Neural progenitor cell (in vitro differentiated cells): ENCODE results near the gene DNAH10. TPM values are rescaled to one million over a fixed set of nuclear protein-coding genes. Genes with fewer than 3 reads are reported as not detected.

Experiments used
- DNase-seq: peaks from one replicate; pipeline ENCODE4 v3.0.0-alpha.2; 2016; ENCODE audit warnings: low spot score
- H2AFZ ChIP-seq: fragments of 200-600 bp; sonication (generic); replicated peaks from 2 replicates; pipeline ENCODE4 v1.6.1; 2016; ENCODE audit warnings: antibody characterized with exemption
- H3F3A ChIP-seq: fragments of 200-600 bp; sonication (generic); 2 replicates; pipeline ENCODE4 v1.6.1; 2016; ENCODE audit warnings: antibody characterized with exemption, low read depth
- H3K27ac ChIP-seq: fragments of 200-600 bp; sonication (generic); 2 replicates; pipeline ENCODE4 v1.5.1; 2016; ENCODE audit warnings: mild to moderate bottlenecking
- H3K27me3 ChIP-seq: fragments of 200-600 bp; sonication (generic); 2 replicates; pipeline ENCODE4 v1.6.1; 2016; ENCODE audit warnings: mild to moderate bottlenecking, moderate library complexity
- H3K36me3 ChIP-seq: fragments of 200-600 bp; sonication (generic); 2 replicates; pipeline ENCODE4 v1.5.1; 2016
- H3K4me1 ChIP-seq: fragments of 200-600 bp; sonication (generic); 2 replicates; pipeline ENCODE4 v1.6.1; 2016; ENCODE audit warnings: mixed run types
- H3K4me2 ChIP-seq: fragments of 200-600 bp; sonication (generic); 2 replicates; pipeline ENCODE4 v1.6.1; 2016
- H3K4me3 ChIP-seq: fragments of 200-600 bp; sonication (generic); 2 replicates; pipeline ENCODE4 v1.5.1; 2016
- H3K79me2 ChIP-seq: fragments of 200-600 bp; sonication (generic); 2 replicates; pipeline ENCODE4 v1.6.1; 2016; ENCODE audit warnings: low read depth
- H3K9ac ChIP-seq: fragments of 200-600 bp; sonication (generic); 2 replicates; pipeline ENCODE4 v1.6.1; 2016
- H3K9me3 ChIP-seq: fragments of 200-600 bp; sonication (generic); 2 replicates; pipeline ENCODE4 v1.5.1; 2016; ENCODE audit warnings: low read depth
- H4K20me1 ChIP-seq: fragments of 200-600 bp; sonication (generic); 2 replicates; pipeline ENCODE4 v1.6.1; 2016; ENCODE audit warnings: low read depth
- H3K27ac Mint-ChIP-seq: 3 replicates; pipeline ENCODE4 v1.8.0; 2021; ENCODE audit warnings: mixed read lengths
- H3K27me3 Mint-ChIP-seq: 2 replicates; pipeline ENCODE4 v1.8.0; 2022; ENCODE audit warnings: low read depth, mild to moderate bottlenecking, inconsistent platforms, moderate library complexity, mixed read lengths; ENCODE audit not compliant: insufficient read depth
- H3K36me3 Mint-ChIP-seq: 3 replicates; pipeline ENCODE4 v1.8.0; 2021; ENCODE audit warnings: mixed read lengths
- H3K4me1 Mint-ChIP-seq: 3 replicates; pipeline ENCODE4 v1.8.0; 2021; ENCODE audit warnings: mixed read lengths
- H3K4me3 Mint-ChIP-seq: 3 replicates; pipeline ENCODE4 v1.8.0; 2021; ENCODE audit warnings: mild to moderate bottlenecking, moderate library complexity, mixed read lengths
- H3K9me3 Mint-ChIP-seq: 3 replicates; pipeline ENCODE4 v1.8.0; 2020; ENCODE audit warnings: mixed read lengths
- EZH2 ChIP-seq: fragments of 200-600 bp; sonication (generic); IDR thresholded peaks from 2 replicates; pipeline ENCODE4 v1.6.1; 2017; ENCODE audit warnings: antibody characterized with exemption, mild to moderate bottlenecking, moderate library complexity
- EZH2phosphoT487 ChIP-seq: fragments of 200-600 bp; sonication (generic); IDR thresholded peaks from 2 replicates; pipeline ENCODE4 v1.6.1; 2017; ENCODE audit warnings: antibody characterized with exemption
- total RNA-seq: library from RNA; depleted of rRNA; stranded (reverse); fragments of >200 nt; gene quantifications from 2 replicates; pipeline ENCODE4 v1.2.3, GENCODE V29; 2015; ENCODE audit warnings: low replicate concordance
- TF ChIP-seq, protein P1 (sequence below): fragments of 200-600 bp; sonication (generic); IDR thresholded peaks from 2 replicates; pipeline ENCODE4 v1.5.1; 2017; ENCODE audit warnings: antibody characterized with exemption, mild to moderate bottlenecking

DNAH10 gene
- total RNA-seq, 1 donor from 2014 or later = 0.26 TPM

DNA sequence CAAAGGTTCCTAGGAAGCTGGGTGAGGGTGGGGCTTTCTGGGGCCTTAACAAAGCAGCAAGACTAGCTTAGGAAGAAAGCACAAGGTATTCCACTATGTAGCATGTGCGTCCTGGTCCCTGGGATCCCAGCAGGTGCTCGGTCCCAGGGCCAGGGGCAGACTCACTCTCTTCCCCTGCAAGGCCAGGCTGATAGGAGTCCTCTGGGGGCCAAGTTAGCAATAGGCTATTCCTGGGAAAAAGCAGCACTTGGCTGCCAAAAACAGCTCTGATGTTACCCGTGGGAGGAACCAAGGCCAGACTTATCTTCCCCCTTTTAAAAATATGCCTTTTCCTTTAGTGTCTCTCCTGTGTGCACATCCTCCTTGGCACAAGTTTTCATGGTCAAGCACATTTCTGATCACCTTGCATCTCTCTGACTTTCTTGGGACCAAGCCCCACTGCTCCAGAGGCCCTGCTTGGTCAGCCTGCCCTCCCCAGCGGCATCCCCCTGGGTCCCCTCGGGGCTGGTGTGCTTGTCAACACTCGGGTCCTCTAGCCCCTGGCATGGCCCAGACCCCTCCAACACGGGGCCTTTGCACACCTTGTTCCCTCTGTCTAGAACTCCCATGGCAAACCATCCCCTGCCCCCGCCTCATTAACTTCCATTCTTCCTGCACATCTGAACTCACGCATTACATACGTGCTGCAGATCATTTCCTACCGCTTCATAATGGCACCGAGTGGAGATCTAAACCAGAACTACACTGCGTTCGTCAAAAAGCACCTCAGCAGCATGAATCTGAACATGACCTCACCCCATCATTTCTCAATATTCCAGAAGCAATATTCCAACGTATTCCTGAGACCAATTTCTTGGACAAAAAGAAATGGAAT is 188.6 kb downstream of the DNAH10 start:
- Mint-ChIP-seq H3K9me3 (peaks cover 4% of the 10 kb centered on the region), H3K4me1 (peaks cover 49% of the 10 kb centered on the region), H3K27me3 (peaks cover 2% of the 10 kb centered on the region), H3K4me3 (no peak overlapping the region), H3K36me3 (peaks cover 8% of the 10 kb centered on the region), H3K27ac (no peak overlapping the region)
- Histone ChIP-seq H3K9ac (no peak overlapping the region), H3K79me2 (no peaks in the 10 kb centered on the region), H4K20me1 (no peaks in the 10 kb centered on the region), H3F3A (no peaks in the 10 kb centered on the region), H2AFZ (no peak overlapping the region), H3K27me3 (peaks cover 52% of the 10 kb centered on the region), H3K4me1 (peaks cover 10% of the 10 kb centered on the region), H3K27ac (no peak overlapping the region), H3K9me3 (no peaks in the 10 kb centered on the region), H3K4me3 (no peak overlapping the region), H3K4me2 (no peak overlapping the region), H3K36me3 (no peaks in the 10 kb centered on the region)
- DNase-seq = no peak
- TF ChIP-seq, protein P1, sequence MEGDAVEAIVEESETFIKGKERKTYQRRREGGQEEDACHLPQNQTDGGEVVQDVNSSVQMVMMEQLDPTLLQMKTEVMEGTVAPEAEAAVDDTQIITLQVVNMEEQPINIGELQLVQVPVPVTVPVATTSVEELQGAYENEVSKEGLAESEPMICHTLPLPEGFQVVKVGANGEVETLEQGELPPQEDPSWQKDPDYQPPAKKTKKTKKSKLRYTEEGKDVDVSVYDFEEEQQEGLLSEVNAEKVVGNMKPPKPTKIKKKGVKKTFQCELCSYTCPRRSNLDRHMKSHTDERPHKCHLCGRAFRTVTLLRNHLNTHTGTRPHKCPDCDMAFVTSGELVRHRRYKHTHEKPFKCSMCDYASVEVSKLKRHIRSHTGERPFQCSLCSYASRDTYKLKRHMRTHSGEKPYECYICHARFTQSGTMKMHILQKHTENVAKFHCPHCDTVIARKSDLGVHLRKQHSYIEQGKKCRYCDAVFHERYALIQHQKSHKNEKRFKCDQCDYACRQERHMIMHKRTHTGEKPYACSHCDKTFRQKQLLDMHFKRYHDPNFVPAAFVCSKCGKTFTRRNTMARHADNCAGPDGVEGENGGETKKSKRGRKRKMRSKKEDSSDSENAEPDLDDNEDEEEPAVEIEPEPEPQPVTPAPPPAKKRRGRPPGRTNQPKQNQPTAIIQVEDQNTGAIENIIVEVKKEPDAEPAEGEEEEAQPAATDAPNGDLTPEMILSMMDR = no peak
- TF ChIP-seq EZH2phosphoT487 = no peak
- TF ChIP-seq EZH2 = no peak

DNA sequence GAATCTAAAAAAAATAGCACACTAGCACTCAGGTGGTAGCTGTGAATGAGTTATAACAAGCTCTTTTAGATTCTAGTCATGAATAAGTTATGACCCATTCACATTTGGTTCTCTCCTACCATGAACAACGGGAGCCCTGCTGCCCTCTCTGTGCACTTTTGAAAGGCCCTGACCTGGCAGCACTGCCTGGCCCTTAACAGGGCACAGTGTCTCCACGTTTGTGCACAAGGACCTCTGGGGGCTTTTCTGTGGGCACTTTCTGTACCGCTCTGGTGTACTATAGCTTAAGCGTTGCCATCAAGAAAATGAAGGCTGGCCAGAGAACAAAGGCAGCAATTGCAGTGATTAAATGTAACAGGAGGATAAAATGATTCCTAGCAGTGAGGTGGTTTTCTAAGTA is 189.4 kb downstream of the DNAH10 start:
- no peak overlapping the region for H3K9ac ChIP-seq
- Mint-ChIP-seq H3K27me3 (no peaks in the 10 kb centered on the region), H3K9me3 (peaks cover 4% of the 10 kb centered on the region), H3K4me3 (no peak overlapping the region), H3K4me1 (peaks cover 45% of the 10 kb centered on the region), H3K27ac (no peak overlapping the region), H3K36me3 (peaks cover 3% of the 10 kb centered on the region)
- H3K79me2 ChIP-seq = no peaks in the 10 kb centered on the region
- H3K9me3 ChIP-seq = no peaks in the 10 kb centered on the region
- no peak overlapping the region for H3K4me2 ChIP-seq
- no peak for DNase-seq
- peaks cover 10% of the 10 kb centered on the region for H3K4me1 ChIP-seq
- no peak overlapping the region for H3K4me3 ChIP-seq
- TF ChIP-seq EZH2phosphoT487 = no peak
- no peaks in the 10 kb centered on the region for H4K20me1 ChIP-seq
- no peaks in the 10 kb centered on the region for H3F3A ChIP-seq
- H3K27me3 ChIP-seq = peaks cover 60% of the 10 kb centered on the region
- H3K36me3 ChIP-seq = no peaks in the 10 kb centered on the region
- no peak overlapping the region for H3K27ac ChIP-seq
- no peak overlapping the region for H2AFZ ChIP-seq

DNA sequence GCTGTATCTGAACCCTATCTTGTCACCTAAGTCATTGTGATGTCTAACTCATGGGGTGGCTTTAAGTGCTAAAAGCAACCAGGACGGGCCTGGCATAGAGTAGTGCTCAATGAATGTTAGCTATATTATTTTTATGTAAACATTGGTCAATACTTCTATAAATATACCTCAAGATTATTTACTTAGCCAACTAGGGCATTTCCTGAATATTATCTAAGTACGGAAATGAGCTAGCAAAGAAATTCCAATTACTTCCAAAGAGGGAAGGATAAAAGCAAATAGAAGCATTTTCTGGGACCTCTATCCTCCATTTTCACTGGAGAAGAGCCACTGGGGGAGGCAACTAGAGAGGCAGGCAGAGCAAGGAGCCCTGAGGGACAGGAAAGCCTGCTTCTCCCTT is 189.9 kb downstream of the DNAH10 start:
- peaks cover 3% of the 10 kb centered on the region for H3K36me3 Mint-ChIP-seq
- H3K4me3 Mint-ChIP-seq = no peak overlapping the region
- no peak for DNase-seq
- H3K27me3 Mint-ChIP-seq = no peaks in the 10 kb centered on the region
- no peak overlapping the region for H3K27ac Mint-ChIP-seq
- Histone ChIP-seq H3K4me1 (peaks cover 10% of the 10 kb centered on the region), H3K4me2 (no peak overlapping the region), H3K36me3 (no peaks in the 10 kb centered on the region), H2AFZ (no peak overlapping the region), H3K27me3 (peaks cover 65% of the 10 kb centered on the region), H3K9me3 (no peaks in the 10 kb centered on the region), H3K4me3 (no peak overlapping the region), H4K20me1 (no peaks in the 10 kb centered on the region), H3K27ac (no peak overlapping the region), H3K9ac (no peak overlapping the region), H3F3A (no peaks in the 10 kb centered on the region), H3K79me2 (no peaks in the 10 kb centered on the region)
- peaks cover 4% of the 10 kb centered on the region for H3K9me3 Mint-ChIP-seq
- H3K4me1 Mint-ChIP-seq = peaks cover 45% of the 10 kb centered on the region
- TF ChIP-seq EZH2phosphoT487 (no peak), EZH2 (no peak)
- TF ChIP-seq, protein P1 = no peak
